ENCODE data around the gene LRRC55. TPM values are rescaled to one million over a fixed set of nuclear protein-coding genes. Genes with fewer than 3 reads are reported as not detected.

LRRC55 gene, protein sequence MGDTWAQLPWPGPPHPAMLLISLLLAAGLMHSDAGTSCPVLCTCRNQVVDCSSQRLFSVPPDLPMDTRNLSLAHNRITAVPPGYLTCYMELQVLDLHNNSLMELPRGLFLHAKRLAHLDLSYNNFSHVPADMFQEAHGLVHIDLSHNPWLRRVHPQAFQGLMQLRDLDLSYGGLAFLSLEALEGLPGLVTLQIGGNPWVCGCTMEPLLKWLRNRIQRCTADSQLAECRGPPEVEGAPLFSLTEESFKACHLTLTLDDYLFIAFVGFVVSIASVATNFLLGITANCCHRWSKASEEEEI
- total RNA-seq = not detected in 2 replicates

DNA sequence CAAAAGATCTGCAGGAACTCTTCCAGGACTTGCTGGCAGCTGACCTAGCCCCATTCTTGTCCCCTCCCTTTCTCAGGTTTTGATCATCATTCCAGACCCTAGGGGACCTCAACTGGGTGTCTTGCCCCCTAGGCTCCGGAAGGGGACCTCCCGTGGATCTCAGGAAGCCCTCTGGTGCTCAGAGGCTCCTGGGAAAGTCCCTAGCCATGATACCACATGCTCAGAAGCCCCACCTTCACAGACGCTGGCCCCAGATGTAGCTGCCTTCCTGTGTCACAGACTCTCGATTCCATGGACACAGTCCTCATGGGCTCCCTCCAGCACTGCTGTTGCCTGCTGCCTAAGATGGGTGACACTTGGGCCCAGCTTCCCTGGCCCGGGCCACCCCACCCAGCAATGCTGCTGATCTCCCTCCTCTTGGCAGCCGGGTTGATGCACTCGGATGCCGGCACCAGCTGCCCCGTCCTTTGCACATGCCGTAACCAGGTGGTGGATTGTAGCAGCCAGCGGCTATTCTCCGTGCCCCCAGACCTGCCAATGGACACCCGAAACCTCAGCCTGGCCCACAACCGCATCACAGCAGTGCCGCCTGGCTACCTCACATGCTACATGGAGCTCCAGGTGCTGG is at the start of gene LRRC55:
LRRC55 (plus strand) TSS at position 276 of the 628 bp plus-strand sequence; CDS start at position 346, 70 bp downstream.
- DNase-seq (ENCODE audit: low read depth) = no peak

DNA sequence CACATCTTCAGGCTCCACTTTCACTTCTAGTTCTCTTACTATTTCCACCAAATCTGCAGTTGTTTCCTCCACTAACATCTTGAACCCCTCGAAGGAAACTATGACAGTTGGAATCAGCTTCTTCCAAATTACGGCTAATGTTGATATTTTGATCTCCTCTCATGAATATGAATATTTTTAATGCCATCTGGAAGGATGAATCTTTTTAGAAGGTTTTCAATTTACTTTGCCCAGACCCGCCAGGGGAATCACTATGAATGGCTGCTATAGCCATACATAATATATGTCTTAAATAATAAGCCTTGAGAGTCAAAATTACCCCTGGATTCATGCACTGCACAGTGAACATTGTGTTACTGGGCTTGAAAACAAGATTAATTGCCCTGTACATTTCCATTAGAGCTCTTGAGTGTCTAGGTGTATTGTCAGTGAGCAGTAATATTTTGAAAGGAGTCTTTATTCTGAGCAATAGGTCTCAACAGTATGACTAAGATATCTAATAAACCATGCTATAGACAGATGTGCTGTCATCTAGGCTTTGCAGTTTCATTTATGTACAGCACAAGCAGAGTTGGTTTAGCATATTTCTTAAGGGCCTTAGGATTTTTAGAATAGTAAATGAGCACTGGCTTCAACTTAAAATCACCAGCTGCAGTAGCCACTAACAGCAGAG is 48.3 kb upstream of the LRRC55 start:
- no peak for DNase-seq (ENCODE audit: low read depth)

DNA sequence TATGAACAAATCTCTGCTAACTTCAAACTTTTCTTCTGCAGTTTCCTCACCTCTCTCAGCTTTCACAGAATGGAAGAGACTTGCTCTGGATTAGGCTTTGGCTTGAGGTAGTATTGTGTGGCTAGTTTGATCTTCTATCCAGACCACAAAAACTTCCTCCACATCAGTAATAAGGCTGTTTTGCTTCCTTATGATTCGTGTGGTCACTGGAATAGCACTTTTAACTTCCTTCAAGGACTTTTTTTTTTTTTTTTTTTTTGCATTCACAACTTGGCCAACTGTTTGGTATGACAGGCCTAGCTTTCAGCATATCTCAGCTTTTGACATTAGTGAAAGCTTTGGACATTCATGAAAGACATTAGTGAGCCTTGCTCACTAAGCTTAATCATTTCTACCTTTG is 47.5 kb upstream of the LRRC55 start:
- DNase-seq (ENCODE audit: low read depth) = no peak

DNA sequence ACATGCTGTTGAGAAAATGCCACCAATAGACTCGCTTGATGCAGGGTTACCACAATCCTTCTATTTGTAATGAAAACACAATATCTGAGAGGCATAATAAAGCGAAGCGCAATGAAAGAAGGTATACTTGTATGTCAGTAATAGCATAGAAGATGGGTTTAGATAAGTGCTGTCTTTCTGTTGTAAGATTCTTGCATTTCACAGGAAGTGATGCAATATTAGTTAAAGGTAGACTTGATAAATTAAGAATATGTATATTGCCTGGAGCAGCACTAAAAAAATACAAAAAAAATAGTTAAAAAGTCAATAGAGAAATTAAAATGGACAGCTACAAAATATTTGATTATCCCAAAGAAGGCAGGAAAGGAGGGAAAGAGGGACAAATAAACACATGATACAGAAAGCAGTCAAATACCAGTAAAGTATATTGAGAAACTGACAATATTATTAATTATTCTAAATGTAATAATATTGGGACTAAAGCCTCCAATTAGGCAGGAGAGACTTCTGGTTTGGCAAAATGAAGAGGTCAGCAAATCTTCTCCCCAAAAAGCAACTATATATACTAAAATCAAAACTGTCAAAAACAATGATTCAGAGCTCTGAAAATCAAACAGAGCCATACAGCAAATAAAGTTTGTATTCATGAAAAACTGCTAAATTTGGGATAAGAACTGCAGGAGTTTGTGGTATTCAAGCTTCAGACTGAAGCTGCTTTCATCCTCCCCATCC is 46.6 kb upstream of the LRRC55 start:
- no peak for DNase-seq (ENCODE audit: low read depth)

DNA sequence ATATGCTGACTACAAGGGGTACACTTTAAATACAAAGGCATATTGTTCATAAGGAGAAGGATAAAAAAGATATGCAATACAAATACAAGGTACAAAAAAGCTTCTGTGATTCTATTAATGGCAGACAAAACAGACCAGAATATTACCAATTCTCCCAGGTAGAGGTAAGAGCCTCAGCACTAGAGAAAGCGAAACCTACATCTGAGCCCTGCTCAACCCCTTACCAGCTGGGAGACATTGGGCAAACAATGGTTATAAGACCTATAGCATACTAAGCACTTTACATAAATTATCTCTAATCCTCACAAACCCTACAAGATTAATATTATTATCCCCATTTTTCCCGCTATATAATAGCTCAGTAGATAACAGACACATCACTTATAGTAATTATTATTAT is 41.2 kb upstream of the LRRC55 start:
- no peak for DNase-seq (ENCODE audit: low read depth)

DNA sequence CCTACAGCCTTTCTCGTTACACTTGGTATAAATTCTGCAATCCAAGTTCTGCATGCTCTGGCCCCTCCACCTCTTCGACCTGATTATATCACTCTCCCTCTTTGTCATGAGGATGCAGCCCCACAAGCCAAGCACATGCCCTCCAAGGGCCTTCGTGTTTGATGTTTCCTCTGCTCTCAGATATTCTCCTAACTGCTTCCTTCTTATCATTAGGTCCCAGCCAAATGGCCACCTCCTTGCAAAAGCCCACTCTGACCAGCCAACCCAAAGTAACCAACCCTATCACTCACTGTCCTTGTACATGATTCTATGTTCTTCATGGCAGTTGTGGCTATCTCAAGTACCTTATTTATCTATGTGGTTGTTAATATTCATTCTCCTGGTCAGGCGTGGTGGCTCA is 38.3 kb upstream of the LRRC55 start:
- DNase-seq (ENCODE audit: low read depth) = no peak

DNA sequence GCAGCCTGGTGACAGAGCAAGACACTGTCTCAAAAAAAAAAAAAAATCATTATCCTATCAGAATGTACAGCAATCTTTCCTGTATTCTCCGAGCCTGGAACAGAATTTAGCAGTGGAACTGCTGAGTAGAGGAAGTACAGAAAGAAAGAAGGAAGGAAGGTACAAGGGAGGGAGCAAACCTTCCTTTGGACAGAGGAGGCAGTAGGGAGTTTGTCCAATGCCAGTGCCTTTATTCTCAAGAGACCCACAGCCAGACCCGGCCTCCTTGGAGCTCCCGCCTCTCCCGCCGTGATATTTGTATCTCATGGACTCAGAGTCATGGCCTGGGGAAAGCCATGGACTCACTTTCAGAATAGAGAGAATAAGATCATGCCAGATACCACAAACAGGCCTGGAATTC is 37.7 kb upstream of the LRRC55 start:
- no peak for DNase-seq (ENCODE audit: low read depth)

DNA sequence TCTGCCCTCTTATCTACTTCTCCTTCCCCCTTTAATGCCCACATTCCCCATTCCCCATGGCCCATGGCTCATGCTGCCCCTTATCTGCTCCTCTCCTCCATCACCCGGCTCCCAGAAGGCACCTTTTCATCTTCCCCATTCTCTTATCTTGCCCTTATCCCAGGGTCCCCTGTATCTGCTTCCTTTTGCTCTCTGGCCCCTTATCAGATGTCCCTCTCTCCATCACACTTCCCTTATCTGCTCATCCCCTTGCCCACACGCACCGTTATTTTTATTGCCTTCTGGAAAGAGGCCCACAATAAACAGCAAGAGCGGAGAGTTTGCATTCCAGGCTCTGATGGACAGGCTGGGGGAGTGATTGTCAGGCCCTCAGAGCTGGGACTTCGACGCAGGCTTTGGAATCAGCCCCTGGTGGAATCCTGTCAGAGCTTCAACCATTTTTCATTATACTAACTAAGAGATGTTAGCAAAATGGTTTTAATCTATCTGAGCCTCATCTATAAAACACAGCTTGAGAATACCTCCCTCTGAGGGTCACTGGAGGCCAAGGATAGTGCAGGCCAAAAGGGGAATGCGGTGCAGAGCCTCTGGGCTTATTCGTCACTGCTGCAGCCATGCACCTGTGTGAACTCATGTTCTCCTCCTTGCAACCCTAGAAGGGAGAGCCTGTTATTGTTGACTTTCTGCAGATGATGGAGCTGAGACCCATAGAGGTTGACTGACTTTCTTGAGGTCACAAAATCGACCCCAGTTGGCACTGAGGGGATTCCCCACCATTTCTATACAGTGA is 37.0 kb upstream of the LRRC55 start:
- no peak for DNase-seq (ENCODE audit: low read depth)

DNA sequence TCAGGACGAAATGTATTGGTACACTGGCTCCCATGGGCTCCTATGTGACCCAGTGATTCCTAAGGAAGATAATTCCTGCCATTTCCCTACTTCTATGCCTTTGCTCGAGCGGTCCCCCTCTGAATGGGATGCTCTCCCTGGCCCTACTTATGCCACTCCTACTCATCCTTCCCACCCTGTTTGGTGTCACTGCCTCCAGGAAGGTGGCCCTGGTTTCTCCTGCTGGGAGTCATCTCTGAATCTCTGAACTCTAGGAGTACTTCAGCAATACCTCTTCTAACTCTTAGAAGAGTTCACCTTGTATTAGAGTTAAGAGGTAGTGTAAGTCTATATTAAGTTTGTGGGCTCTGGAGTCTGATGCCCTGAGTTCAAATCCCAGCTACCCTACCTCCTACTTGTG is 35.5 kb upstream of the LRRC55 start:
- no peak for DNase-seq (ENCODE audit: low read depth)

DNA sequence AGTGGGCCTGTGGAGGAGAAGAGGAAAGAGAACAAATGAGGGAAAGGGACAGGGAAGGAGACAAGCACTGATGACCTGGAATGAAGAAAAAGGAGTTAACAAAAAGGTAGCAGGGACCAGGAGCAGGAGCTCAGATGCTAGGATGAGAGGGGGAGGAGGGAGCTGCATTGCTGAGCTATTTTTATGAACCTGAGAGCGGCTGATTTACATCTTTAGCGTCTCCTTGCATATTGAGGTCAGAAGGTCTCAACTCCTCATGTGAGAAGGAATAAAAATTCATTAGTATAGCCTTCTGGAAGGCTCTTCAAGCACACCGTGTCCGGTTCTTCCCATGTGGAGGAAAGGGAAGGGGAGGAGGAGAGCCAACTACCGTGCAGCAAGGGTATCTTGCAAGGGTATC is 33.1 kb upstream of the LRRC55 start:
- no peak for DNase-seq (ENCODE audit: low read depth)

DNA sequence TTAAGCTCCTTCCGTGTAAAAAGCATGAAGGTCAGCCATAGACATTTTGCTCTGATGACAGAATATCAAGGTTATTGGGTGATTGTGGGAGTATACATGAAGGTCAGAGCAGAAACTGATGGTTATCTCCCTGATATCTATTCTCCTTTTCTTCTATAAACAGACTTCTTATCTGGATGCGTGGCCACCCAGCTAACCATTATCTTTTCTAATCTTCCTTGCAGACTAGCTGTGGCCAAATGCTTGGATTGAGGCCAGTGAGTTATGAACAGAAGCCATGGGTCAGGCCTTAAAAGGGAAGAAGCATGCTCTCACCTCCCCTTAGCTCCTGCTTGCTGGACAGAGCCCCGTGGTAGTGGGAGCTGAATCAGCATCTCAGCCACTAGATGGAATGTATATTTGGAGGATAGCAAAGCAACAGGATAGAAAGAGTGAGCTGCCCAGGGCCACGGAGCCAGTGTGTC is 31.3 kb upstream of the LRRC55 start:
- no peak for DNase-seq (ENCODE audit: low read depth)

DNA sequence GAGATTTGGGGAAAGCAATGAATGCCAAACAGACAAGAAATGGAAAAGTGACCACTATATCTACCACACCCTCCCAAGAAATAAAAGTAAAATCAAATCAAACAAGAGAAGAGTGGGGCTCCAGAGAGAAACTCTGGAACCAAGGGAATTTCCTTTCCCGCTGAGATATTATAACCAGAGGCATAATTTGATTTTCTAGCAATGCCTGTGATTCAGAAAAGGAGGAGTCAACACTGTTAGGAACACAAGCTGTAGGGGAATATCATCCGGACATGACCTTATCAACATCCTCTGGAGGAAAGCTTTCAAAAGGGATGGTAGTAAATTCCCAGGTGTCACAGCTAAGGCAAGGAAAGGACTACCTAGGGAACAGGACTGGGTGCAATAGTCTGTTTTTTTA is 29.6 kb upstream of the LRRC55 start:
- no peak for DNase-seq (ENCODE audit: low read depth)

DNA sequence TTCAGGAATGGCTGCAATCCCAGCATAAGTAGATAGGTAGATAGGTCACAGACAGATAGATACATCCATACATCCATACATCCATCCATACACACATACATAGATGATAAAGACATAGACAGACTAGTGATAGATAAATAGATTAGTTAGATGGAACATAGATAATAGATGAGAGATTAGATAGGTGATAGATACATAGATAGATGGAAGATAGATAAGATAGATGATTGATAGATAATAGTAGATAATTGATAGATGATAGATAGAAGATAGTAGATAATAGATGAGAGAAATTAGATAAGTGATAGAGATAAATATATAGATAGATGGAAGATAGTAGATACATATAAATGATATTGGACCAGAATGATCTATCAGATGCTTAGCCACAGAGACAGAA is 28.3 kb upstream of the LRRC55 start:
- no peak for DNase-seq (ENCODE audit: low read depth)

DNA sequence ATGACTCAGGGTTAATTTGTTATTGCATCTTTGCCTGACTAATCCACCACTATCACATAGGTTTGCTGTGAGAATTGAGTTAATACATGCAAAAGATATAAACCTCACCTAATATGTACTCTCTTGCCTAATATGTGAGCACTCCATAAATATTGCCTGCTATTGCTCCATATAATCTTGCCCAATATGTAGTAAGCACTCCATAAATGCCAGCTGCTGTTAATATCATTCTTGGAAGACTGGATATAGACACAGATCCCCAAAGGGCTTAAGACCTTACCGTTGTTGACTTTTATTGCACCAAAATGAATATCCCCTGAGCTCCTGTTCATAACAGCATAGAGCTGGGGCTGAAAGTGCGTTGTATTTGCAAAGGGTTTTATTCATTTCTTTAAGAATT is 27.0 kb upstream of the LRRC55 start:
- no peak for DNase-seq (ENCODE audit: low read depth)

DNA sequence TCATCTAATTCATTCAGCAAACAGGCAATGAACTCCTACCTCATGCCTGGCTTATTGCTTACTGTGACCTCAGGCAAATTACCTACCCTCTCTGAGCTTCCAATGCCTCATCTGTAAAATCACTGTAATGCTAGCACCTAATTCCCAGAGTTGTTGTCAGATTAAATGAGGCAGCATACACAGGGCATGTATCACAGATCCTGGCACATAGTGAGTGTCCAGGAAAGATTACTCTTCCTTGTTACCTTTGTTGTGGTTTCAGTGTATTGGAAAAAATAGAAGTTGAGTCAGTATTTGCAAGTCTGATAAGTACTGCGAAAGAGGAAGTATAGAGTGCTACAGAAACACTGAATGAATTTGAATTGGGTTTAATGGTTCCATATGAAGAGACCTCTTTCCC is 26.4 kb upstream of the LRRC55 start:
- DNase-seq (ENCODE audit: low read depth) = no peak

DNA sequence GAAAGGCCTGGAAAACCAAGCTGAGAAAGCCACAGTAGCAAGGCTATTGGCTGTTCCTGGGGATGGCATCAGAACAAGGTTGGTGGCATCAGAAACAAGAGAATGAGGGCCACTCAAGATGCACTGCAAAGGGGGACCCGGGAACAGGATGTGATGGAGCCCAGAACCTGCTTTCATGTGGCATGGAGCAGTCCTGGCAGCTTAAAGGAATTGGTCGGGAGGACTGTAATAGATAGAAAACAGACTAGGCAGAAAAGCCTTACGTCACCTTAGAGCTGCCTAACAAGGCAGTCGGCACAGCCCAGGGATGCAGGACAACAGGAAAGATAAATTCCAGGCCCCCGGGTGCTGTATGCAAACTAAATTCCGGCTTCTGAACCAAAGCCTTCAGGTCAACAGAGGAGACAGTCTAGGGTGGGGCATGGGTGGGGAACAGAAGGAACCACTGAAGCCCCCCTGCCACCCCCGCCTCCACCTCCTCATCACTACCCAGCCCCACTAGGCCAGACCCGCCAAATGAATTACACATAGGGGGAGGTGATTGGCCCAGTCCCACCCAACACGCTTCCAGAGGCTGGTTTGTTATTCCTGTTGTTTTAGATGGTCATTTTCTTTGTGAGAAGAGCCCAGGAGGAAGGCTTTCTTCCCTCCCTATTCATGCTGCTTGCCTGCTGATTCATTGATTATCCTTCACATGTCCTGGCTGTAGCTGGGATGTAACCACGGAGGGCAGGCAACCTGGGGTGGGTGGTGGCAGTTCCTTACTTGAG is 25.7 kb upstream of the LRRC55 start:
- no peak for DNase-seq (ENCODE audit: low read depth)

DNA sequence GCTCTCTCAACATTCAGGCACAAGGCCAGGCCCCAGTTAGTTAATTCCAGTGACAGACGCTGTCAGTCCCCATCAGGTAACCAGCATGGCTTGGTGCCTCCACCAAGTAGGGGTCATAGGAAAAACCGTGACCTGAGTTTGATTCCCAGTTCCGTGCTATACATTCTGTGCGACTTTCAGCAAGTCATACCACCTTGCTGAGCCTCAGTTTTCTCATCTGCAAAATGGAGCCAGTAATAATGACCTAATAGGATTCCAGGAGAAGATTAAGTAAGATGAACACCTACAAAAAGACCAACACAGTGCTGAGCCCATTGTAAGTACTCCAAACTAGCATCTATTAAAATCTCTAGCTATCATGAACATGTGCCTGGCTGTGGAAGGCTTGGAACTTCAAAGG is 24.8 kb upstream of the LRRC55 start:
- no peak for DNase-seq (ENCODE audit: low read depth)

DNA sequence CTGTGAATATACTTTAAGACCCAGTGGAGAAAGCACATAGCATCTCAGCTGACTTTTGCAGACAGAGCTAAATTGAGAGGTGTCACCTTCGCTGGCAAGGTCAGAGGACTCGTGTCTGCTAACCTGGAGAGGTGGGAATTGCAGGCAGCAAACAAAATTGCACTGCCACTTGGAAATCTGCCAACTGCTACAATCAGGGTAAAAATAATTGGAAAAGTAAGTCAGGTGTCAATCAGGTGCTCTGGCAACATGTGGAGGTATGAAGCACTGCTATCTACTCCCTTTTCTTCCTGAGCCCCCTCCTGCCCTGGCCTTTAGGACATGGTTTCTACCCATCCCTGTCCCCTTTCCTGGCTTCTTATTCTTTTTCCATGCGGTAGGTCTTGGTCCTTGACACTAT is 24.1 kb upstream of the LRRC55 start:
- no peak for DNase-seq (ENCODE audit: low read depth)

DNA sequence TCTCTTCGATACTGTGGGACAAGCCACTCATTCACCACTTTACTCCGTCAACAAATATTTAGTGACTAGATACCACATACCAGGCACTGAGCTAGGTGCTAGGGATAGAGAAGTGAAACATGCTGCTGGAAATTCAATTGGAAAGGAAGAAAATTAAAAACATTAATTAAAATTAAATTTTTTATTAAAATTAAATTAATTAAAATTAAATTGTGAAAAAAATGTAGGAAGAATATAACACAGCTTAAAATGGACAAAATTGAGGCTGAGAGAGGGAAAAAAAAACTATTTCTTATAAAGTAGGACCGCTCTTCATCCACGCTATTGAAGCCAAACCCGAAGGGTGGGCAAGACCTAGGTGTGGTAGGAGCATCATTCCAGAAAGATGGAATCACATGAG is 23.6 kb upstream of the LRRC55 start:
- no peak for DNase-seq (ENCODE audit: low read depth)

DNA sequence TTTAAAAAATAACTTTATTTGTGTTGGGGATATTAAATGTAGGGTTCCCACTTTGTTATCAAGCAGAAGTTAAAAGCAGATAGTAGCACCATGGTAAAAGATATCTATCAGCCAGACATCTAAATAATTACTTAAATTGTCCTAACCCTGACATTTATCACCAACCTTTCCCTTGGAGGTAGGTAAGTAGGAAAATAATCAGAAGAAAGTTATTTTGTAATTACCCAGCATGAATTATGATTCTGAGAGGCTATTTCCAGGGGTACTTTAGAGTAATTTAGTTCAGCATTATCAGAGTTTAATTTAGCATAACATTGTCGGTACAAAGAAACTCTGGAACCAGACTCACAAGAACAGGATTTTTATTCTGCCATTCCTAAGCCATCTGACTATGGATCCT is 23.2 kb upstream of the LRRC55 start:
- no peak for DNase-seq (ENCODE audit: low read depth)

DNA sequence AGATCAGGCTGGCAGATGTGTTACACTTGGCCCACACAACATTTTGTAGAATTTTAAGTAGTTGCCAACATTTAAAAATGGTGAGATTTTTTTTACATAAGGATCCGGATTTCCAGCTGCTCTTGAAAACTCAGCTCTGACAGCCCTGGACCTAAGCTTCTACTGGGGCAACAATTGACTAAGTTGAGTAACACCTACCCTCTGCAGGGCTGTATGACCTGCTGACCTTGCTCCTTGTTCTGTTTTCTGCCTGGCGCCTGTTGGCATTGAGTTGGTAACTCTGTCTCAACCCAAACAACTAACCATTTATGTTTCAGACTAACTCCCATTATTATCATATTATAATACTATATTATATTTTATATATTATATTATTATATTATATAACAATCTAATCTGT is 21.1 kb upstream of the LRRC55 start:
- no peak for DNase-seq (ENCODE audit: low read depth)

All from renal cortical epithelial cell (primary cell).